HG03135 (cell line): ENCODE results near the gene FAHD2A.
"Not testable (repeated sequence)": the region's sequence is repeated elsewhere in the genome, so short reads cannot be mapped to it uniquely, and the experiment has no call there.

Source experiments
- ATAC-seq: cut with Tn5 transposase; IDR thresholded peaks from one replicate; pipeline ENCODE4 v1.9.1; 2021; ENCODE audit warnings: mild to moderate bottlenecking, moderate library complexity; ENCODE audit not compliant: unreplicated experiment

Gene FAHD2A

GRCh38 chr2:95402370-95403203 is at the start of gene FAHD2A:
Gene FAHD2A, plus strand, starts transcription at chr2:95402708. Its CDS starts 2,851 bp downstream, at chr2:95405559.
- ATAC-seq, result peak; percentile 95

- ATAC-seq, result no peak
These were observed 49.4 kb upstream of the FAHD2A start for GRCh38 chr2:95353055-95353575.

DNA sequence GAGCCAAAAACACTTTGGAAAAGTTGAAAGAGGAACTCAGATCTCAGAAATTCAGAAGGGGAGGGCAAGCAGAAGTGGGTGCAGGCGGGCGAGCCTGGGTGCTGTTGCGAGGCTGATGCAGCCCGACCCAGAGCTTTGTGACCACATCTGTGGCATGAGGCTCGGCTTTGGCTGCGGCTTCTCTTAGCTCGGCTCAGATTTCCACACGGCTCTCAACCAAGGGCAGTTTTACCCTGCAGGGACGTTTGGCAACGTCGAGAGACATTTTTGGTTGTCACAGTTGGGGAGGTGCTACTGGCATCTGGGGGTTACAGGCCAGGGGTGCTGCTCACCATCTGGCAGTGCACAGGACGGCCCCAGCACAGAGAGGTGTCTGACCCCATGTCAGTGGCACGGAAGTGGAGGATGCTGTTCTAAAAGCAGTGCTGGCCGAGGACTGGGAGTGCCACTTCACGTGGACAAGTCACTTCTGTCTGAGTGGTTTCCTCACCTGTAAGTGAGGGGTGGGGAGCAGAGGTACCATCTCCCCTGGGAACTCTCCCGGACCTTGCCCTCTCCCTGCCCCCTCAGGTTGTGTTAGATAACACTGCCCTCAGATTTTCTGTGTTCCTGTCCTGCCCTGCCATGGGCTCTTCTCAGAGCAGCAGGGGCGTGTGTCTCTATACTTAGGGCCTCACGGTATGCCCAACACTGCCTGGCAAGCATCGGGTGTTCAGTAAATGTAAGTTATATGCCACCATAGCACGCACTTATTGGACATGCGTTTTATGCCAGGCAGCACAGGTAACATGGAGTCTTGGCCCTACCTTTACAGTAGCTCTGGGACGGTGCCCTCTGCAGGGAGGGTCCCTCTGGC is 48.7 kb upstream of the FAHD2A start:
- no peak for ATAC-seq

- ATAC-seq, result no peak
These were observed 48.0 kb upstream of the FAHD2A start for GRCh38 chr2:95354469-95354901.

GRCh38 chr2:95354925-95355324 is 47.6 kb upstream of the FAHD2A start:
- ATAC-seq, result no peak

- not testable (repeated sequence) for ATAC-seq
These were observed 47.0 kb upstream of the FAHD2A start for GRCh38 chr2:95355486-95355885.

DNA sequence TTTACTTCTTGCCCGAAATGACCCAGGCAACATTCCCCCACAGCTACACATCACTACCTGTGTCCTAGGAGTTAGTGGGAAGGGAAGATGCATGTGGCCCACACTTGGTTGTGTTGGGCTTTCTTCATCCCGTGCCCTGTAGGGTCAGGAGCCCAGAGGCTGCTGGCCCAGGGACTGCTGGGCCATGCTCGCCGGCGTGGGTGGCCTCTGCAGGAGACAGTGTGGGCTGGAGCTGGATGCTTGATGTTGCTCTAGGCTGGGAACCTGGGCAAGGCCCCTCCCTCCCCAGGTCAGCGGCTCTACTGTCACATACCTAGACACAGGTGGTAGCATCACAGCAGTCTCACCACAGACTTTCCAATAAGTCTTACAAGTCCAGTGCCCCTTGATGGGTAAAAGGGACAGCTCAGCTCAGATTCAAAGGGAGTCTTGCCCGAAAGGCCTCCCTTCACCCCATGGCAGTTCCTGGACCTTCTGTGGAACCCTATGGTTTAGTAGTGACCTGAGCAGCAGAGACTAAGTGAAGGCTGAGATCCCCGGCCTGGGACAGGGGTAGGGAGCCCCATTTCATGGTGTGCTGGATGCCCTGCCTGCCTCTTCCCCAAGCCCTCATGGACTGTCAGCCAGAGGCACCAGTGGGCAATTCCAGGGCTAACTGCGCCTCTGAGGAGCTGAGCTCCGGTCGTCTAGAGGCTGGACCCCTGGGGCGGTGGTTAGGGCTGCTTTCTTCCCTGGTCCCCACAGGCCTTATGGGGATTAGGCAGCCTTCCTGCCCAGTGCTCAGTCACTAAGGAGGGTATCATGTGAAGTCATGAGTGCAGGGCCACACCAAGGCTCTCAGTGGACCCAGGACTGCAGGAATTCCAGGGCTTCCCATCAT is 45.4 kb upstream of the FAHD2A start:
- no peak for ATAC-seq

GRCh38 chr2:95357717-95358280 is 44.7 kb upstream of the FAHD2A start:
- no peak for ATAC-seq

GRCh38 chr2:95359031-95359430 is 43.5 kb upstream of the FAHD2A start:
- no peak for ATAC-seq

DNA sequence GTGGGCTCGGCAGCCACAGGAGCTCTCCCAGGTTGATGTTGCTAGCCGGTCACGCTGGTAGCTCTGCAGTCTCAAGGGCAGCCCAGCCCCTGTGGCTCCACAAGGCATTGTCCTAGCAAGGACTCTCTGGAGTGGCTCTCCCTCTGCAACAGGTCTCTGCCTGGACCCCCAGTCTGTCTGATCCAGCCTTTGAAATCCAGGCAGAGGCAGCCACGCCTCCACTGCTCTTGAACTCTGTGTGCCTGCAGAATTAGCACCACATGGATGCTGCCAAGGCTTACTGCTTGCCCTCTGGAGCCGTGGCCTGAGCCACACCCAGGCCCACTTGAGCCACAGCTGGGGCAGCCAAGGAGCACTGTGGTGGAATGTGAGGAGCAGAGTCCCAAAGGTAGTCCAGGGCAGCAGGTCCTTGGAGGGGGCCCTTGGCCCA is 43.0 kb upstream of the FAHD2A start:
- ATAC-seq, result no peak

DNA sequence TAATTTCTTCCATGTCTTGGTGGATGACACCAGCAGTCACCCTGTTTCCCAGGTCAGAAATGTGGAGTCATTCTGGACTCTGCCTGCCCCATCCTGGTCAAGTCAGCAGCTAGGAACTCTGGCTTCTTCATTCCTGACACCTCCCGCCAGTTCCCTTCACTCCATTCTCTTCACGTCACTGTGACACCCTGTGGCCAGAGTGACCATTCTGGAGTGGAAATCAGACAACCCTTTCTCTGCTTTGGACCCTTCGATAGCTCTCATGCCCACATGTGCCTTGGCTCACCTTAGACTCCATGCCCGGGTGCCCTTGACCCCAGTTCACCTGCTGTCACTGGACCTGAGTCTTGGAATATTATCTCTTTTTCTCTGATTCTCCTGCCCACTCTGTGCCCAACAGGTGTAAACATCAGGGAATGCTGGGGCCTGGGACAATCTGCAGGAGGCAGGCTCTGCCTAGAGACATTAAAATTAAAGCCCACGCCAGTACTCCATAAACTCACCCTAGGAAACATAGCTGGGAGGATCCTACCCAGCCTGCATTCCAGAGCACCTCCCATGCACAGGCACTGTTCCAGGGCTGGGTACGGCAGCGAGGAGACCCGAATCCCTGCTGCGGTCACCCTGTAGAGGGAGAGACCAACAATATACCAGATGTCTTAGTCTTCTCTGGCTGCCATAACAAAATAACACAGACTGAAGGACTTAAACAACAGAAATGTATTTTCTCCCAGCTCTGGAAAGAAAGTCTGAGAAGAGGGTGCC is 41.1 kb upstream of the FAHD2A start:
- no peak for ATAC-seq

DNA sequence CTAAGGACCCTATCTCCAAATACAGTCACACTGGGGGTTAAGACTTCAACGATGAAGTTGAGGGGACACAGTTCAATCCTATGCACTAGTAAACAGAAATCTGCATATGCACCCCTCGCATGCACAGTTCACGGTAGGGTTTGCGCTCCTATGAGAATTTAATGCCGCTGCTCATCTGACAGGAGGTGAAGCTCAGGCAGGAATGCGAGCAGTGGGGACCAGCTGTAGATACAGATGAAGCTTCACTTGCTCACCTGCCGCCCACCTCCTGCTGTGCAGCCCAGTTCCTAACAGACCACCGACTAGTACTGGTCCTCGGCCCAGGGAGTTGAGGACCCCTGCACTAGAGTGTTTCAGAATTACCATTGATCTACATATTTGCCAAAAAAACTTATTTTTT is 40.0 kb upstream of the FAHD2A start:
- ATAC-seq, result no peak

DNA sequence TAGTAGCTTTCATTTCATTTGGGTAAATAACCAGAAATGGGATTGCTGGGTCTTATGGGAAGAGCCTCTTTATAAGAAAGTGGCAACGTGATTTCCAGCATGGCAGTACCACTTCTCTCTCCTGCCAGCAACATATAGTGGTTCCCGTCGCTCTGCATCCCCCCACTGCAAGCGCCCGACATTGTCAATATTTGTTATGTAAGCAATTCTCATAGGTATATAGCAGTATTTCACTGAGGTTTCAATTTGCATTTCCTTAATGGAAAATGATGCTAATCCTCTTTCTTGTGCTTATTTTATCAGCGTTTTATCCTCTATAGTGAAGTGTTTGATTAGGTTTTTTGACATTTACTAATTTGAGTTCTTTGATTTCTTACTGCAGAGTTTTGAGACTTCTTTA is 36.0 kb upstream of the FAHD2A start:
- no peak for ATAC-seq

- ATAC-seq, result no peak
These were observed 30.2 kb upstream of the FAHD2A start for GRCh38 chr2:95372216-95372829.

- no peak for ATAC-seq
These were observed 29.7 kb upstream of the FAHD2A start for GRCh38 chr2:95372845-95373244.

DNA sequence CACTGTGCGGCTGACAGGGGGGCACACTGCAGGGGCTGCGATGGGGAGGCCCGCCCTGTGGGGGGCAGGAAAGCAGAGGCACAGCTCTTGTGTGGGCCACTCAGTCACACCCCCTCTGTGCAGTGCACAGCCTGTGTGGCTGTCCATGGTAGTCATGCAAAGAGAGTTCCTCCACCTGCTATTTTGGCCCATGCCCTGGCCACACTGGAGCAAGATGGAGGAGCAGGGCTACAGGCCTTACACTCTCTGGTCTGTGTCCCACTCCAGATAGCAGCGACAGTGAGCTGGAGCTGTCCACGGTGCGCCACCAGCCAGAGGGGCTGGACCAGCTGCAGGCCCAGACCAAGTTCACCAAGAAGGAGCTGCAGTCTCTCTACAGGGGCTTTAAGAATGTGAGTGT is 28.5 kb upstream of the FAHD2A start:
- no peak for ATAC-seq

GRCh38 chr2:95374451-95374920 is 28.0 kb upstream of the FAHD2A start:
- no peak for ATAC-seq

- ATAC-seq, result no peak
These were observed 27.5 kb upstream of the FAHD2A start for GRCh38 chr2:95374921-95375471.
